Measurements from ENCODE around the gene PDE8B. TPM values are rescaled to one million over a fixed set of nuclear protein-coding genes. Genes with fewer than 3 reads are reported as not detected.

The PDE8B gene
- total RNA-seq, 1 experiment from 2014 or later = 0.19 TPM

GRCh38 chr5:77192441-77193050, 17.9 kb upstream of the PDE8B start:
- no peak for DNase-seq (ENCODE audit: low spot score)

- DNase-seq (ENCODE audit: low spot score) = no peak
Measured at GRCh38 chr5:77194762-77195161, 15.7 kb upstream of the PDE8B start.

GRCh38 chr5:77197840-77198554, 12.5 kb upstream of the PDE8B start:
- no peak for DNase-seq (ENCODE audit: low spot score)

GRCh38 chr5:77200663-77201062, 9.8 kb upstream of the PDE8B start:
- no peak for DNase-seq (ENCODE audit: low spot score)

- DNase-seq (ENCODE audit: low spot score) = no peak
Measured at GRCh38 chr5:77202145-77202544, 8.3 kb upstream of the PDE8B start.

GRCh38 chr5:77204967-77205366, 5.5 kb upstream of the PDE8B start:
- no peak for DNase-seq (ENCODE audit: low spot score)

- DNase-seq (ENCODE audit: low spot score) = peak; percentile 13
Measured at GRCh38 chr5:77208507-77209163, 1.8 kb upstream of the PDE8B start.

- no peak for DNase-seq (ENCODE audit: low spot score)
Measured at GRCh38 chr5:77209495-77210090, 887 bp upstream of the PDE8B start.

- no peak for DNase-seq (ENCODE audit: low spot score)
Measured at GRCh38 chr5:77210964-77211690, 647 bp downstream of the PDE8B start.

- DNase-seq (ENCODE audit: low spot score) = no peak
Measured at GRCh38 chr5:77211691-77212047, 1.2 kb downstream of the PDE8B start.

GRCh38 chr5:77213601-77214000, 3.1 kb downstream of the PDE8B start:
- no peak for DNase-seq (ENCODE audit: low spot score)

- no peak for DNase-seq (ENCODE audit: low spot score)
Measured at GRCh38 chr5:77214151-77214550, 3.7 kb downstream of the PDE8B start.

GRCh38 chr5:77218263-77218662, 7.8 kb downstream of the PDE8B start:
- DNase-seq (ENCODE audit: low spot score) = no peak

- DNase-seq (ENCODE audit: low spot score) = no peak
Measured at GRCh38 chr5:77221115-77221514, 10.6 kb downstream of the PDE8B start.

- no peak for DNase-seq (ENCODE audit: low spot score)
Measured at GRCh38 chr5:77222722-77223121, 12.2 kb downstream of the PDE8B start.

- DNase-seq (ENCODE audit: low spot score) = no peak
Measured at GRCh38 chr5:77223653-77224052, 13.2 kb downstream of the PDE8B start.

- DNase-seq (ENCODE audit: low spot score) = peak; percentile 55
Measured at GRCh38 chr5:77224672-77225355, 14.3 kb downstream of the PDE8B start.

GRCh38 chr5:77225531-77225930, 15.1 kb downstream of the PDE8B start:
- no peak for DNase-seq (ENCODE audit: low spot score)

GRCh38 chr5:77229887-77230286, 19.4 kb downstream of the PDE8B start:
- DNase-seq (ENCODE audit: low spot score) = no peak

GRCh38 chr5:77230727-77231470, 20.4 kb downstream of the PDE8B start:
- DNase-seq (ENCODE audit: low spot score) = no peak

Data from H4 (cell line).